ENCODE data around the gene MLIP. TPM values are rescaled to one million over a fixed set of nuclear protein-coding genes. Genes with fewer than 3 reads are reported as not detected.
A peak's percentile ranks its signal among the peaks of the same experiment; 100 is the strongest.

The MLIP gene
- total and polyA plus RNA-seq, 2 of the 8 experiments (the other 6 are each of a cell fraction or from before 2014, with no cell fraction given): not detected

GRCh38 chr6:54308289-54308985, 197.2 kb downstream of the MLIP start, which contains the start of gene TINAG:
TINAG (plus strand) TSS chr6:54308441; CDS start chr6:54308551, 110 bp downstream.
- FAIRE-seq (no peak), DNase-seq (ENCODE audit: low read depth in 1 of 2, low spot score in 2 of 2) (no peak)
- Histone ChIP-seq H2BK20ac (ENCODE audit: low read length) (no peak within 1 kb of the TSS), H3K4me2 (ENCODE audit: insufficient read depth in 1 of 2, low read depth in 2 of 2, low read length in 2 of 2) (no peak within 1 kb of the TSS), H3K9ac (replicated peaks in 1 of 4; ENCODE audit: extremely low read depth in 1 of 4, low read depth in 3 of 4, low read length in 3 of 4) (no peak within 1 kb of the TSS), H3K23me2 (ENCODE audit: low read depth, low read length) (no peaks in the 10 kb centered on the region), H3K27ac (ENCODE audit: low read depth, low read length) (no peak within 1 kb of the TSS), H3K27me3 (replicated peaks in 1 of 4; ENCODE audit: control insufficient read depth in 3 of 4, extremely low read depth in 1 of 4, insufficient read depth in 3 of 4, low read length in 3 of 4) (no peaks in the 10 kb centered on the region), H3K36me3 (ENCODE audit: control insufficient read depth in 2 of 4, insufficient read depth in 4 of 4, low read length in 3 of 4) (no peaks in the 10 kb centered on the region), H3K23ac (ENCODE audit: insufficient read length) (no peak within 1 kb of the TSS), H2BK5ac (ENCODE audit: low read depth, low read length) (no peak within 1 kb of the TSS), H2AFZ (ENCODE audit: low read length) (peak within 1 kb of the TSS; percentile 75), H3K4ac (replicated peaks; ENCODE audit: insufficient read length, low read depth, low read length) (no peak within 1 kb of the TSS), H4K8ac (ENCODE audit: extremely low read depth, insufficient read depth, low read length) (no peak within 1 kb of the TSS), H3K4me1 (replicated peaks in 1 of 4; ENCODE audit: control insufficient read depth in 3 of 4, insufficient read depth in 4 of 4, low read length in 3 of 4) (no peaks in the 10 kb centered on the region), H3K56ac (replicated peaks; ENCODE audit: insufficient read length, low read depth, low read length) (no peak within 1 kb of the TSS), H3K14ac (ENCODE audit: insufficient read length) (no peak within 1 kb of the TSS), H3K18ac (ENCODE audit: extremely low read depth, low read length) (no peak within 1 kb of the TSS), H3K4me3 (ENCODE audit: extremely low read depth in 1 of 4, insufficient read depth in 2 of 4, low read depth in 3 of 4, low read length in 4 of 4) (no peak within 1 kb of the TSS), H2BK120ac (replicated peaks; ENCODE audit: low read depth, low read length) (no peak within 1 kb of the TSS), H2BK12ac (ENCODE audit: low read depth, low read length) (no peak within 1 kb of the TSS), H3K79me1 (ENCODE audit: low read depth, low read length) (no peaks in the 10 kb centered on the region), H4K91ac (replicated peaks; ENCODE audit: insufficient read length, low read length) (no peak within 1 kb of the TSS), H3K9me3 (ENCODE audit: insufficient read depth in 2 of 2, low read depth in 1 of 2, low read length in 1 of 2) (no peaks in the 10 kb centered on the region), H4K5ac (ENCODE audit: insufficient read length, low read depth, low read length) (no peak within 1 kb of the TSS), H4K20me1 (replicated peaks in 1 of 2; ENCODE audit: control insufficient read depth in 1 of 2, insufficient read depth in 2 of 2, low read length in 2 of 2) (no peaks in the 10 kb centered on the region), H2BK15ac (ENCODE audit: low read length) (no peak within 1 kb of the TSS), H2AK5ac (ENCODE audit: low read depth, low read length) (no peak within 1 kb of the TSS), H3K79me2 (ENCODE audit: control insufficient read depth in 1 of 2, insufficient read depth in 2 of 2, low read length in 2 of 2) (no peaks in the 10 kb centered on the region)
- 88% methylated on average over 10 of the region's 10 CpGs; no CpG with 5 or more reads in 1 of the 2 experiments for WGBS, 2 experiments (ENCODE audit: extremely low coverage in 1 of 2, insufficient coverage in 1 of 2, insufficient read length in 1 of 2, insufficient replicate concordance in 2 of 2, low coverage in 1 of 2, low lambda C conversion rate in 2 of 2, missing lambda C conversion rate in 1 of 2)
- CTCF ChIA-PET (ENCODE audit: partially characterized antibody): no interaction called here
- POLR2A ChIA-PET (ENCODE audit: partially characterized antibody): no interaction called here
- TF ChIP-seq NANOG (IDR thresholded peaks at IDR 0.05; ENCODE audit: insufficient read depth, low read depth, low read length, poor library complexity, severe bottlenecking): no peak
- no peak for TF ChIP-seq CHD2 (IDR thresholded peaks at IDR 0.05; ENCODE audit: low read length)
